ENCODE measurements around the gene ETNK2. TPM values are rescaled to one million over a fixed set of nuclear protein-coding genes. Genes with fewer than 3 reads are reported as not detected.

The ETNK2 gene
- total RNA-seq, 1 donor from 2014 or later, result 15.6 TPM

DNA sequence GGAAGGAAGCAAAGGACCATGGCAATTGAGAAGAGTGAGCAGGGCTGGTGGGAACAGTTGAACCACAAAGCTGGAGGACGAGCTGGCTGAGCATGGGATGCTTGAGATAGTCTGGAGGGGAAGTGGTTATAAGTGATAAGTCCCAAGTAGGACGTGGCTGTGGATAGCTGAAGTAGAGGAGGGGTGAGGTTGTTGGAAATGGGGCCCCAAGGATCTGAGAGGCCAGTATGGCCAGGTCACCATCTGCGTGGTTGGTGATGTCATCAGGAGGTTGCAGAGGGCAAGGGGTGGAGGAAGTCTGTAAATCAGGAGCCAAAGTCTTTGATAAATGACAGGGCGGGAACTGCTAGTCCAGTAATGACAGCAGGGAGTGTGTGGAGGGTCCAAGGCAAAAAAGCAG lies 25.3 kb upstream of the ETNK2 start:
- TF ChIP-seq CTCF (conservative IDR thresholded peaks at IDR 0.05; ENCODE audit: low read depth, low read length), result no peak
- no peak for DNase-seq (ENCODE audit: low read depth)
- H3K4me3 ChIP-seq (ENCODE audit: low read depth, low read length), result no peak overlapping the region

DNA sequence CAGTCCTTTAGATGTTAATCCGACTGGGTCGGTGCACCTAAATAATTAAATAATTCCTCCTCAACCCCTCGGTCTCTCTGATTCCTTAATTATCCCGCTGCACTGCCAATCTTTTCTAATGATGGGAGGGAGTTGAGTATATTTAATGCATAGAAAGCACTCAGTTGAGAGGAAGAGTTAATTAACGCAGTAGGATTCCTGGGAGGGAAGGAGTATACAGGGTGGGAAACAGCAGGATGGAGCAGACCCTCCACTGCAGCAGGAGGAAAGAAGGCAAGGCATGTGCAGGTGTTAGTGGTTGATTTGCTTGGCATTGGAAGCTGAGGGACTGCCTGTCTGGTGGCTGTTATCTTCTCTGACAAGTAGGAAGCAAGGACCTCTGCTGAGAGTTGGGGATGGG lies 24.2 kb upstream of the ETNK2 start:
- TF ChIP-seq CTCF (conservative IDR thresholded peaks at IDR 0.05; ENCODE audit: low read depth, low read length), result no peak
- no peak for DNase-seq (ENCODE audit: low read depth)
- H3K4me3 ChIP-seq (ENCODE audit: low read depth, low read length), result no peak overlapping the region

GRCh38 chr1:204174958-204175357 lies 23.1 kb upstream of the ETNK2 start:
- H3K4me3 ChIP-seq (ENCODE audit: low read depth, low read length), result no peak overlapping the region
- no peak for TF ChIP-seq CTCF (conservative IDR thresholded peaks at IDR 0.05; ENCODE audit: low read depth, low read length)
- no peak for DNase-seq (ENCODE audit: low read depth)

DNA sequence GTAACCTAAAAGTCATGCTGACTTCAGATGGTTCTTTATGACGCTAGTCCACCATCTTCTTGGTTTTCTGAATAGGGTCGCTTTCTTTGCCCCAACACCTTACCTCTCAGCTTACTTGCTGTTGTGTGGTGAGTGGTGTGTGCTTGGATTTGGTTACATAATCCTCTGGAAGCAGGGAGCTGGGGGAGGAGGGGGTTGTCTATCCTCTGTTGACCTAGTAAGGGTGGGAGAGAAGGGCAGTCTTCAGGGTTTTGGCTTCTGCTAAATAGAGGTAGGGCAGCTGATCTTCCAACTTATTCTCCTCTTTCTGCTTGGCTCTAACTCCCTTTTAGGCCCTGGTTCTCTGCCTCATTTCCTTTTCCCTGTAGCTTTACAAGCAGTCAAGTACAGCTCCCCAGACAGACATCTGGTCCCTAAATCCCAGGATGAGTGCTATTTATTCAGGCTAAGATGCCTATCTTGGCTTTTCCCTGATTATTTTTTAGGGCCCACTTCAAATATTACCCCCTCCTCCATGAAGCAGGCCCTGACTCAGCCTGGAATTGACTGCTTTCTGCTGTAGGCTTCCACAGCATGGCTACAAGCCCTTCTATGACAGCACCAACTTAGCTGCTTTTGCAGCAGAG lies 20.7 kb upstream of the ETNK2 start:
- H3K4me3 ChIP-seq (ENCODE audit: low read depth, low read length), result no peak overlapping the region
- no peak for TF ChIP-seq CTCF (conservative IDR thresholded peaks at IDR 0.05; ENCODE audit: low read depth, low read length)
- DNase-seq (ENCODE audit: low read depth), result no peak

DNA sequence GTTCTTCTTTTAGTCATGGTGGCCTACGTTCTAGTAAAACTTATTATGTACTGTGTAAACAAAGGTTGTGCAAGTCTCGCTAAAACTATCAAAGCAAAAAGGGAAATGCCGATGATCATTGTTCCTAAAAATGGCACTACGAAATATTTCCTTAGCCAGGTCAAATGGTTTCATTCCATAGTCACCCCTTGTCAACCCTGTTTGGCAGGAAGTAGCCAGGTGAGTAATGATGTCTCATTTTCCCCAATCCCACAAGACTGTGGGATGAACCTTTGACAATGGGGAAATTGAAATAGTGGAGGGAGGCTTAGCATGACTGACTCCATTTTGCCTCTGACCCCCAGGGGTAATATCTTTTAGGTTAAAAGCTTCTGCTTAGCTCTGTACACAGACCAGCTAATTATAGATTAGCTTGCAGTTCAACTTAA lies 19.9 kb upstream of the ETNK2 start:
- peak; percentile 87 for DNase-seq (ENCODE audit: low read depth)
- no peak overlapping the region for H3K4me3 ChIP-seq (ENCODE audit: low read depth, low read length)
- TF ChIP-seq CTCF (conservative IDR thresholded peaks at IDR 0.05; ENCODE audit: low read depth, low read length), result no peak

- no peak overlapping the region for H3K4me3 ChIP-seq (ENCODE audit: low read depth, low read length)
- no peak for DNase-seq (ENCODE audit: low read depth)
- TF ChIP-seq CTCF (conservative IDR thresholded peaks at IDR 0.05; ENCODE audit: low read depth, low read length), result no peak
These were observed 18.8 kb upstream of the ETNK2 start for GRCh38 chr1:204170494-204171155.

DNA sequence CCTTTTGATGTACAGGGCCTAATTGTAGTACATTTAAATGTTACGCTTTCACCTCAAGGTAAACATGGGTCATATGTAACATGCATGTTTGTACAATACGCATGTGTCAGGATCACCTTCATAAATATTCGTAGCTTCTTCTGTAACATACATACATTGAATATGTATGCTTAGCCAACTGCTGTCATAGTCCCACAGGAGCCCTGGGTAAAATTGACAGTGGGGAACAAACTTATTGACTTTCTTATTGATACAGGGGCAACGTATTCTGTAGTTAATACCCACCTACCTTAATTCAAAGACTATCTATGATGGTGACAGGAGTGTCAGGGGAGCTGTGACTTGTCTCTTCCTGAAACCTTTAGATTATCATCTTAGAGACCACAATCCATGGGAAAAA lies 18.0 kb upstream of the ETNK2 start:
- no peak for DNase-seq (ENCODE audit: low read depth)
- no peak for TF ChIP-seq CTCF (conservative IDR thresholded peaks at IDR 0.05; ENCODE audit: low read depth, low read length)
- no peak overlapping the region for H3K4me3 ChIP-seq (ENCODE audit: low read depth, low read length)
